Neural cell (in vitro differentiated cells): ENCODE measurements around the gene MAGI1.

Experiments used
- EZH2 ChIP-seq: fragments of 200-600, 300-800 bp; shearing (Covaris generic), sonication (generic); IDR thresholded peaks from 2 replicates; pipeline ENCODE4 v1.6.1; 2014; ENCODE audit warnings: antibody characterized with exemption, low read length, borderline replicate concordance, mild to moderate bottlenecking; ENCODE audit not compliant: insufficient read depth, poor library complexity, severe bottlenecking
- MXI1 ChIP-seq: fragments of 450-650 bp; conservative IDR thresholded peaks from 2 replicates; pipeline ENCODE4 v1.6.1; 2014; ENCODE audit warnings: antibody characterized with exemption, mild to moderate bottlenecking; ENCODE audit not compliant: poor library complexity, severe bottlenecking
- POLR2AphosphoS5 ChIP-seq: IDR thresholded peaks from 2 replicates; pipeline ENCODE4 v1.6.1; 2012
- TF ChIP-seq, protein P1 (sequence below): fragments of 450-650 bp; IDR thresholded peaks from 2 replicates; pipeline ENCODE4 v1.5.1; 2014; ENCODE audit warnings: antibody characterized with exemption, mild to moderate bottlenecking, moderate library complexity; ENCODE audit not compliant: poor library complexity, severe bottlenecking
- TF ChIP-seq, protein P2 (sequence below): IDR thresholded peaks from 2 replicates; pipeline ENCODE4 v1.6.1; 2012; ENCODE audit warnings: borderline replicate concordance

DNA sequence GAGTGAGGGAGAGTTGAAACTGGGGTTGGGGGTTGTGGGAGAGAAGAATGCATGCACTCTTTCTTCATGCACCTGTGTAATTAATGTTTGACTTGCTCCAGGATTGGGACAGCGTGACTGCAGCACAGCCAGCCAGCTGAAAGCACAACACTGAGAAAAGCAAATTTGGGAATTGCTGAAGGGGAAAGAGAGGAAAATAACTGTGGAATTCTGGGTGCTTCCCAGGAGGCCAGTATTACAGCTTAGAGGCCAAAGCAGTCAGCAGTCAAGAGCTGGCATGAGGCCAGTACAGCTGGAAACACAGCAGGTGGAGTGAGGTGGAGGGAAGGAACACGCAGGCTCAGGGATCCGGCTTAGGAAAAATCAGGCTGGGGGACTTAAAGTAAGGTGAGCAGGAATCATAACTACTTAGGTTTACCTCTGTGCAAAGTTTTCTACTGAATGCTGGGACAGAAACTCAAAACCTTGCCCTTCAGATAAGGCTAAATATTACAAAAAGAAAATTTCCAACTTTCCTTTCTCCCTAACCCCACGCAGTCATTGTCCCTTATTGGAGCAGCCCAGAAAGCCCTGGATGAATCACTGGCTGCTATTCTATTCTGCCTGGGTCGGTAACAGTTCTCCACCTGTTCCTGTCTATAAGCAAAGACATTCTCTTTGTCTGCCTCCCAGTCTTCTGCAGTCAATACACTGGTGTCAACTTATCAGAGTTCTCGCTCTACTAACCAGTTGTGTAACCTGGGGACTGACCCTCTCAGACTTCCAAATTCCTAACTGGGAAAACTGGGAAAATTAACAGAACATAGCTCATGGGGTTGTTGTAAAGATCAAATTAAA lies 167.2 kb downstream of the MAGI1 start:
- TF ChIP-seq EZH2, result no peak
- TF ChIP-seq, protein P1, sequence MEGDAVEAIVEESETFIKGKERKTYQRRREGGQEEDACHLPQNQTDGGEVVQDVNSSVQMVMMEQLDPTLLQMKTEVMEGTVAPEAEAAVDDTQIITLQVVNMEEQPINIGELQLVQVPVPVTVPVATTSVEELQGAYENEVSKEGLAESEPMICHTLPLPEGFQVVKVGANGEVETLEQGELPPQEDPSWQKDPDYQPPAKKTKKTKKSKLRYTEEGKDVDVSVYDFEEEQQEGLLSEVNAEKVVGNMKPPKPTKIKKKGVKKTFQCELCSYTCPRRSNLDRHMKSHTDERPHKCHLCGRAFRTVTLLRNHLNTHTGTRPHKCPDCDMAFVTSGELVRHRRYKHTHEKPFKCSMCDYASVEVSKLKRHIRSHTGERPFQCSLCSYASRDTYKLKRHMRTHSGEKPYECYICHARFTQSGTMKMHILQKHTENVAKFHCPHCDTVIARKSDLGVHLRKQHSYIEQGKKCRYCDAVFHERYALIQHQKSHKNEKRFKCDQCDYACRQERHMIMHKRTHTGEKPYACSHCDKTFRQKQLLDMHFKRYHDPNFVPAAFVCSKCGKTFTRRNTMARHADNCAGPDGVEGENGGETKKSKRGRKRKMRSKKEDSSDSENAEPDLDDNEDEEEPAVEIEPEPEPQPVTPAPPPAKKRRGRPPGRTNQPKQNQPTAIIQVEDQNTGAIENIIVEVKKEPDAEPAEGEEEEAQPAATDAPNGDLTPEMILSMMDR, result no peak
- TF ChIP-seq, protein P2, sequence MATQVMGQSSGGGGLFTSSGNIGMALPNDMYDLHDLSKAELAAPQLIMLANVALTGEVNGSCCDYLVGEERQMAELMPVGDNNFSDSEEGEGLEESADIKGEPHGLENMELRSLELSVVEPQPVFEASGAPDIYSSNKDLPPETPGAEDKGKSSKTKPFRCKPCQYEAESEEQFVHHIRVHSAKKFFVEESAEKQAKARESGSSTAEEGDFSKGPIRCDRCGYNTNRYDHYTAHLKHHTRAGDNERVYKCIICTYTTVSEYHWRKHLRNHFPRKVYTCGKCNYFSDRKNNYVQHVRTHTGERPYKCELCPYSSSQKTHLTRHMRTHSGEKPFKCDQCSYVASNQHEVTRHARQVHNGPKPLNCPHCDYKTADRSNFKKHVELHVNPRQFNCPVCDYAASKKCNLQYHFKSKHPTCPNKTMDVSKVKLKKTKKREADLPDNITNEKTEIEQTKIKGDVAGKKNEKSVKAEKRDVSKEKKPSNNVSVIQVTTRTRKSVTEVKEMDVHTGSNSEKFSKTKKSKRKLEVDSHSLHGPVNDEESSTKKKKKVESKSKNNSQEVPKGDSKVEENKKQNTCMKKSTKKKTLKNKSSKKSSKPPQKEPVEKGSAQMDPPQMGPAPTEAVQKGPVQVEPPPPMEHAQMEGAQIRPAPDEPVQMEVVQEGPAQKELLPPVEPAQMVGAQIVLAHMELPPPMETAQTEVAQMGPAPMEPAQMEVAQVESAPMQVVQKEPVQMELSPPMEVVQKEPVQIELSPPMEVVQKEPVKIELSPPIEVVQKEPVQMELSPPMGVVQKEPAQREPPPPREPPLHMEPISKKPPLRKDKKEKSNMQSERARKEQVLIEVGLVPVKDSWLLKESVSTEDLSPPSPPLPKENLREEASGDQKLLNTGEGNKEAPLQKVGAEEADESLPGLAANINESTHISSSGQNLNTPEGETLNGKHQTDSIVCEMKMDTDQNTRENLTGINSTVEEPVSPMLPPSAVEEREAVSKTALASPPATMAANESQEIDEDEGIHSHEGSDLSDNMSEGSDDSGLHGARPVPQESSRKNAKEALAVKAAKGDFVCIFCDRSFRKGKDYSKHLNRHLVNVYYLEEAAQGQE, result no peak
- no peak for TF ChIP-seq MXI1
- TF ChIP-seq POLR2AphosphoS5, result no peak
